Measurements from ENCODE around the gene IBA57. TPM values are rescaled to one million over a fixed set of nuclear protein-coding genes. Genes with fewer than 3 reads are reported as not detected.

Gene IBA57
- total RNA-seq, 4 donors from 2014 or later: 8.2 to 11.8 (median 10.3) TPM

- DNase-seq: no peak
- TF ChIP-seq CTCF (IDR thresholded peaks at IDR 0.05) (no peak), POLR2A (IDR thresholded peaks at IDR 0.05) (no peak)
- no peak overlapping the region for H3K27ac ChIP-seq
Observed at GRCh38 chr1:228194921-228195812, 29.6 kb downstream of the IBA57 start.

GRCh38 chr1:228197555-228198147, 32.0 kb downstream of the IBA57 start:
- Histone ChIP-seq H3K9me3 (peaks cover 0 to 10% (median 0%) of the 10 kb centered on the region in 4 donors), H3K27me3 (no peaks in the 10 kb centered on the region), H3K36me3 (no peaks in the 10 kb centered on the region), H3K4me1 (no peaks in the 10 kb centered on the region), H3K27ac (no peak overlapping the region), H3K4me3 (no peak overlapping the region)
- peak in 1 of 3 donors; percentile 10 for DNase-seq
- no peak for TF ChIP-seq POLR2A (IDR thresholded peaks at IDR 0.05)
- no peak for TF ChIP-seq CTCF (IDR thresholded peaks at IDR 0.05)

More at GRCh38 chr1:228194921-228195812, 29.6 kb downstream of the IBA57 start:
- H3K4me3 ChIP-seq: no peak overlapping the region
- no peaks in the 10 kb centered on the region for H3K27me3 ChIP-seq
- H3K36me3 ChIP-seq: no peaks in the 10 kb centered on the region
- H3K4me1 ChIP-seq: no peaks in the 10 kb centered on the region
- peaks cover 0 to 10% (median 0%) of the 10 kb centered on the region in 4 donors for H3K9me3 ChIP-seq

GRCh38 chr1:228198977-228199590, 33.5 kb downstream of the IBA57 start:
- Histone ChIP-seq H3K4me1 (no peaks in the 10 kb centered on the region), H3K27ac (no peak overlapping the region), H3K9me3 (peaks cover 0 to 10% (median 0%) of the 10 kb centered on the region in 4 donors), H3K4me3 (no peak overlapping the region), H3K27me3 (no peaks in the 10 kb centered on the region), H3K36me3 (no peaks in the 10 kb centered on the region)
- TF ChIP-seq CTCF (IDR thresholded peaks at IDR 0.05) (no peak), POLR2A (IDR thresholded peaks at IDR 0.05) (no peak)
- DNase-seq: no peak

- Histone ChIP-seq H3K9me3 (no peaks in the 10 kb centered on the region), H3K27ac (no peak overlapping the region), H3K4me3 (no peak overlapping the region), H3K36me3 (no peaks in the 10 kb centered on the region), H3K4me1 (no peaks in the 10 kb centered on the region), H3K27me3 (no peaks in the 10 kb centered on the region)
- no peak for DNase-seq
- TF ChIP-seq CTCF (IDR thresholded peaks at IDR 0.05) (no peak), POLR2A (IDR thresholded peaks at IDR 0.05) (no peak)
Observed at GRCh38 chr1:228204958-228205357, 39.4 kb downstream of the IBA57 start.

- no peaks in the 10 kb centered on the region for H3K4me1 ChIP-seq
- DNase-seq: peak in 1 of 3 donors; percentile 41
- no peak overlapping the region for H3K4me3 ChIP-seq
- no peaks in the 10 kb centered on the region for H3K27me3 ChIP-seq
- no peaks in the 10 kb centered on the region for H3K36me3 ChIP-seq
- H3K27ac ChIP-seq: no peak overlapping the region
- TF ChIP-seq CTCF (IDR thresholded peaks at IDR 0.05) (no peak), POLR2A (IDR thresholded peaks at IDR 0.05) (no peak)
- H3K9me3 ChIP-seq: no peaks in the 10 kb centered on the region
Observed at GRCh38 chr1:228205526-228206436, 40.2 kb downstream of the IBA57 start.

Data from Peyer's patch (tissue), 4 donors.